Nephron (organoid): ENCODE data around the gene PCOLCE2.

Experiments
- H3K27ac Mint-ChIP-seq, 3 experiments: 2 replicates each; pipeline ENCODE4 v1.8.0; 2020; ENCODE audit warnings: mixed read lengths in 3 of 3, mild to moderate bottlenecking in 2 of 3, moderate library complexity in 1 of 3
- H3K27me3 Mint-ChIP-seq: 2 replicates; pipeline ENCODE4 v1.8.0; 2021; ENCODE audit warnings: low read depth, mild to moderate bottlenecking, moderate library complexity, mixed read lengths
- H3K36me3 Mint-ChIP-seq: 2 replicates; pipeline ENCODE4 v1.8.0; 2020; ENCODE audit warnings: low read depth, mixed read lengths
- H3K4me1 Mint-ChIP-seq: 2 replicates; pipeline ENCODE4 v1.8.0; 2020; ENCODE audit warnings: mixed read lengths
- H3K4me3 Mint-ChIP-seq, 3 experiments: 2 replicates each; pipeline ENCODE4 v1.8.0; 2020; ENCODE audit warnings: mild to moderate bottlenecking in 3 of 3, mixed read lengths in 3 of 3, moderate library complexity in 2 of 3
- H3K9me3 Mint-ChIP-seq: 2 replicates; pipeline ENCODE4 v1.8.0; 2020; ENCODE audit warnings: mixed read lengths
- TF ChIP-seq, protein P1 (sequence below), 3 experiments: fragments of 200-600 bp; sonication (generic); IDR thresholded peaks; one replicate each; pipeline ENCODE4 v1.5.0; 2021; ENCODE audit warnings: antibody characterized with exemption in 3 of 3; ENCODE audit not compliant: unreplicated experiment in 3 of 3

The PCOLCE2 gene

DNA sequence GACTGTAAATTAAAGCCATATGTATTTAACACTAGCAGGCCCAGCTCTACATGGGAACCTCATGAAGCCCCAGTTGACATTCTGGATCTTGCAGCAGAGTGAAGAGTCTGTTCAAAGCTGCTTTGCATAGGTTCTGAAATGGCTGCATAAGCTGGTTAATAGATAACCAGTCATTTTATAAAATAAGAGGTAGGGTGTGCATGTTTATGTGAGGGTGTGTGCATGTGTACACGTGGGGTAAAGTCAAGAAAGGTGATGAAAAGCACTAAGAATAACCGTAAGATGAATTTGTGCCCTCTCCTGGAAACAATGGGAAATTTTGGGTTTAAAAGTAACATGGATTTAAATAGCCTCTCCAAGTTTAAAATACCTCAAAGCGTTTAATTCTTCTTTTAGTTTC lies 41.6 kb upstream of the PCOLCE2 start:
- no peak overlapping the region for H3K4me3 Mint-ChIP-seq

DNA sequence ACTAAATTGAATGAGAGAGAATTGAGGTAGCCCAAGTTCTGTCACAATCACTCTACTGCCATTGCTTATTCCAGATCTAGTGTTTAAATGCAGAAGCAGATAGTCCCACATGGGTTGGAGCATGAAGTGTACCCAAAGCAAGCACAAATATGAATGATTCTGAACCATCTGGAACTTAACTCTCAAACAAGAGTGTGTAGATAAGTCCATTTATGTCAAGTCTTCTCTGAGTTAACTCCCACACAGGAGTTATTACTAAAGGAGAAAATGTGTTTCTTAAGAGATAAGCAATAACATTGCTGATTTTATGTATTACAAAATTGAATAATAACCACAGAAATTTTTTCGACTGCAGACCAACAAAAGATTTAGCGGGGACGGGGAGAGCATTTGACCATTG lies 41.0 kb upstream of the PCOLCE2 start:
- TF ChIP-seq, protein P1, sequence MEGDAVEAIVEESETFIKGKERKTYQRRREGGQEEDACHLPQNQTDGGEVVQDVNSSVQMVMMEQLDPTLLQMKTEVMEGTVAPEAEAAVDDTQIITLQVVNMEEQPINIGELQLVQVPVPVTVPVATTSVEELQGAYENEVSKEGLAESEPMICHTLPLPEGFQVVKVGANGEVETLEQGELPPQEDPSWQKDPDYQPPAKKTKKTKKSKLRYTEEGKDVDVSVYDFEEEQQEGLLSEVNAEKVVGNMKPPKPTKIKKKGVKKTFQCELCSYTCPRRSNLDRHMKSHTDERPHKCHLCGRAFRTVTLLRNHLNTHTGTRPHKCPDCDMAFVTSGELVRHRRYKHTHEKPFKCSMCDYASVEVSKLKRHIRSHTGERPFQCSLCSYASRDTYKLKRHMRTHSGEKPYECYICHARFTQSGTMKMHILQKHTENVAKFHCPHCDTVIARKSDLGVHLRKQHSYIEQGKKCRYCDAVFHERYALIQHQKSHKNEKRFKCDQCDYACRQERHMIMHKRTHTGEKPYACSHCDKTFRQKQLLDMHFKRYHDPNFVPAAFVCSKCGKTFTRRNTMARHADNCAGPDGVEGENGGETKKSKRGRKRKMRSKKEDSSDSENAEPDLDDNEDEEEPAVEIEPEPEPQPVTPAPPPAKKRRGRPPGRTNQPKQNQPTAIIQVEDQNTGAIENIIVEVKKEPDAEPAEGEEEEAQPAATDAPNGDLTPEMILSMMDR (IDR thresholded peaks at IDR 0.05; ENCODE audit: unreplicated experiment in 3 of 3): no peak
- Mint-ChIP-seq H3K4me3 (no peak overlapping the region), H3K4me1 (no peaks in the 10 kb centered on the region), H3K9me3 (peaks cover under 1% of the 10 kb centered on the region), H3K27me3 (no peaks in the 10 kb centered on the region), H3K36me3 (no peaks in the 10 kb centered on the region), H3K27ac (no peak overlapping the region)

More for the DNA sequence above, 41.6 kb upstream of the PCOLCE2 start:
- Mint-ChIP-seq H3K9me3 (no peaks in the 10 kb centered on the region), H3K27ac (no peak overlapping the region), H3K36me3 (no peaks in the 10 kb centered on the region), H3K4me1 (no peaks in the 10 kb centered on the region), H3K27me3 (no peaks in the 10 kb centered on the region)
- TF ChIP-seq, protein P1 (IDR thresholded peaks at IDR 0.05; ENCODE audit: unreplicated experiment in 3 of 3): peak in 1 of 3 experiments; percentile 11

DNA sequence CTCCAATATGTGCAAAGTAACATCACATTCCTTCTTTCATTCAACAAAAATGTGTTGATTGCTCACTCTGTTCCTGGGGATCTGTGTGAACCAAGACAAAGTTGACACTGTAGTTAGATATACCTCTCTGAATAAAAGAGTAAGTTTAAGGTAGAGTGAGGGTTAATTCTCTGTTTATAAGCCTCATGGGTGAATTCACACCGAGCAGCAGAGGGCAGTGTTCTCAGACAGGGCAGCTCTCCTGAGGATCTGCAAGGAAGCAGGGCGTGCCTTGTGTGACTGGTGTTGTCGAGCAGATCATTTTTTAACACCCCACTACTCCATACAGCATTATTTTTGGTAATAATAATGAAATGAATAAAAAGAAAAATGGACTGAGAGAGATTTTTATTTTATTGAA lies 40.2 kb upstream of the PCOLCE2 start:
- Mint-ChIP-seq H3K4me1 (no peaks in the 10 kb centered on the region), H3K27me3 (no peaks in the 10 kb centered on the region), H3K9me3 (peaks cover 6% of the 10 kb centered on the region), H3K36me3 (no peaks in the 10 kb centered on the region), H3K27ac (no peak overlapping the region), H3K4me3 (no peak overlapping the region)
- TF ChIP-seq, protein P1 (IDR thresholded peaks at IDR 0.05; ENCODE audit: unreplicated experiment in 3 of 3): no peak

DNA sequence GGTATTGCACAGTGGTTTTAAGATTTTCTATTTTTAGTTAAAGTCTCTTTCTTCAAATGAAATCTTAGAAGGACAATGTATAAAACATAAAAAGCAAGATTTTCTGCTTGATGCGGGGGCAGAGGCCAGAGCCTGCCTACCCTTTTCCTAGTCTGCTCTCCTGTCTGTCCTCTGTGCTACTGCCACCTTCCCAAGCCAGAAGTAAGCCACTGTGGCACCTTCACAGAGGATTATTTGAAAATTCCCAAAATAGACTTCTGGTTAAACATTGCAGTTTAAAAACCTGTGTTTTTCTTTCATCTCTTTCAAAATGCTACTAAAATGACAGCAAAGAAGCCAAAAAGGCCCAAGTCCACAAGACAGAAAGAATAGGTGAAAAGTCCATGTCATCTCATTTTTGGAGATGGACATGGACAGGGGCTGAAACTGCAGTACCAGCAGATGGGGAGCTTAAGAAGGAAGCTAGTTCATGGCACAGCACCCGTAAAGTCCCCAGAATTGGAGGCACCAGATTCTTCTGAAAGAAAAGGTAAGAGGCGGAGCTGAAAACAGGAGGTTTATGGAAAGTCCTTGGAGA lies 37.6 kb upstream of the PCOLCE2 start:
- H3K9me3 Mint-ChIP-seq: peaks cover 17% of the 10 kb centered on the region
- no peaks in the 10 kb centered on the region for H3K36me3 Mint-ChIP-seq
- no peaks in the 10 kb centered on the region for H3K4me1 Mint-ChIP-seq
- no peaks in the 10 kb centered on the region for H3K27me3 Mint-ChIP-seq
- TF ChIP-seq, protein P1 (IDR thresholded peaks at IDR 0.05; ENCODE audit: unreplicated experiment in 3 of 3): no peak
- H3K4me3 Mint-ChIP-seq: no peak overlapping the region
- H3K27ac Mint-ChIP-seq: no peak overlapping the region

DNA sequence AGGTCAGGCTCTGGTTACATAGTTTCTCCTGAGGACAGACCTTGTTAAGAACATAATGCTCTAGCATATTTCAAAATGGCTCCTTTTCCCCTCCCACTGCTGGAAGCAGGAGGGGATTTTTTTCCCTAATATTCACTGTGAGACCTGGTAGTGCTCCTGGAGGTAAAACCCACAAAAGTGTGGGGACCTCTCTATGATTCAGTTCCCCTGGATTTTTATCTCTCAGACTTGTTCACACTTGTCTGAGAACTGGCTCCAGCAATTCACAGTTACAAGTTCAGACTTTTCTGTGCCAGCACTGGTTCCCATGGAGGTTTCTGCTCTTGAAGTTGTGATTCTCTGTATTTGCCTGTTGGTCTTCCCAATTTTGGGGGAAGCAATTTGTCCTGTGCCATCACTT lies 36.3 kb upstream of the PCOLCE2 start:
- Mint-ChIP-seq H3K4me3 (no peak overlapping the region), H3K27ac (no peak overlapping the region), H3K36me3 (no peaks in the 10 kb centered on the region), H3K9me3 (peaks cover 19% of the 10 kb centered on the region), H3K27me3 (no peaks in the 10 kb centered on the region), H3K4me1 (no peaks in the 10 kb centered on the region)
- TF ChIP-seq, protein P1 (IDR thresholded peaks at IDR 0.05; ENCODE audit: unreplicated experiment in 3 of 3): no peak

DNA sequence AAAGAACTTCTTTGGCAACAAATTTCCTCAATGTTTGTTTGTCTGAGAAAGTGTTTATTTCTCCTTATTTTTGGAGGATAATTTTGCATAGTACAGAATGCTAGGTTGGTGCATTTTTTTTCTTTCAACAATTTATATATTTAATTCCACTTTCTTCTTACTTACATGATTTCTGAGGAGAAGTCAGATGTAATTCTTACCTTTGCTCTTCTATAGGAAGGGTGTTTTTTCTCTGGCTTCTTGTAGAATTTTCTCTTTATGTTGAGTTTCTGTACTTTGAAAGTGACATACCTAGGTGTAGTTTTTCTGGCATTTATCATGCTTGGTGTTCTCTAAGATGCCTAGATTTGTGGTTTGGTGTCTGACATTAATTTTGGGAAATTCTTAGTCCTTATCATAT lies 34.8 kb upstream of the PCOLCE2 start:
- Mint-ChIP-seq H3K9me3 (peaks cover 26% of the 10 kb centered on the region), H3K4me3 (no peak overlapping the region), H3K27ac (no peak overlapping the region), H3K4me1 (no peaks in the 10 kb centered on the region), H3K36me3 (no peaks in the 10 kb centered on the region), H3K27me3 (no peaks in the 10 kb centered on the region)
- TF ChIP-seq, protein P1 (IDR thresholded peaks at IDR 0.05; ENCODE audit: unreplicated experiment in 3 of 3): no peak
